ENCODE measurements around the gene HECW1.

- TF ChIP-seq CTCF (IDR thresholded peaks at IDR 0.05) (no peak), POLR2A (IDR thresholded peaks at IDR 0.05) (no peak)
These were observed 164.1 kb downstream of the HECW1 start for GRCh38 chr7:43276547-43276946.

Measured in heart left ventricle (tissue), 13 donors.